Endothelial cell of umbilical vein (primary cell): ENCODE data around the gene MCM9.

Experiments
- EZH2 ChIP-seq: IDR thresholded peaks from 2 replicates; pipeline ENCODE4 v1.6.1; 2012; ENCODE audit warnings: borderline replicate concordance, low read depth, mild to moderate bottlenecking, moderate library complexity, low read length, inconsistent platforms; ENCODE audit not compliant: severe bottlenecking
- FOS ChIP-seq: IDR thresholded peaks from 2 replicates; pipeline ENCODE4 v1.6.1; 2011; ENCODE audit warnings: mild to moderate bottlenecking, low read length, moderate library complexity, borderline replicate concordance; ENCODE audit not compliant: insufficient read depth
- POLR2A ChIP-seq: IDR thresholded peaks from 2 replicates; pipeline ENCODE4 v1.6.1; 2012; ENCODE audit warnings: low read depth, mild to moderate bottlenecking, control low read depth, low read length
- TF ChIP-seq, protein P1 (sequence below): IDR thresholded peaks from 2 replicates; pipeline ENCODE4 v1.6.1; 2011; ENCODE audit not compliant: insufficient read depth, insufficient read length

DNA sequence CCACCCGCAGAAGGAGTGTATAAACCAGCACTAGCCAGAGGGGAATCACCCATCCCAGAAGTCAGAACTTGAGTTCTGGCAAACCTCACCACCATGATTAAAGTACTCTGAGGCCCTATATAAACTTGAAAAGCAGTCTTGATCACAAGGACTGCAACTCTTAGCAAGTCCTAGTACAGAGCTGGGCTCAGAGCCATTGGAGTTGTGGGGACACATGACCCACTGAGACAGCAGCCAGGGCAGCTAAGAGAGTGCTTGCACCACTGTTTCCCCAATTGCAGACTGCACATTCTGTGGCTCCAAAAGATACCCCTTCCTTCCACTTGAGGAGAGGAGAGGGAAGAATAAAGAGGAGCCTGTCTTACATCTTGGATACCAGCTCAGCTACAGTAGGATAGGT lies 4.7 kb upstream of the MCM9 start:
- TF ChIP-seq POLR2A (no peak), FOS (no peak), EZH2 (no peak)
- TF ChIP-seq, protein P1, sequence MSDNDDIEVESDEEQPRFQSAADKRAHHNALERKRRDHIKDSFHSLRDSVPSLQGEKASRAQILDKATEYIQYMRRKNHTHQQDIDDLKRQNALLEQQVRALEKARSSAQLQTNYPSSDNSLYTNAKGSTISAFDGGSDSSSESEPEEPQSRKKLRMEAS = no peak
